Measurements from ENCODE around the gene FRMD5.

- TF ChIP-seq CTCF (conservative IDR thresholded peaks at IDR 0.05 in 1 of 2, IDR thresholded peaks at IDR 0.05 in 1 of 2; ENCODE audit: low read depth in 1 of 2, low read length in 2 of 2) = no peak
- no peak for TF ChIP-seq EZH2 (IDR thresholded peaks at IDR 0.05; ENCODE audit: low read length, missing control alignments)
Observed at GRCh38 chr15:44136991-44137477, 58.0 kb downstream of the FRMD5 start.

Measured in fibroblast of lung (primary cell).